Activated CD4-positive, alpha-beta memory T cell treated with anti-CD3 and anti-CD28 coated beads for 36 hours (primary cell): ENCODE data around the gene MRPL1. TPM values are rescaled to one million over a fixed set of nuclear protein-coding genes. Genes with fewer than 3 reads are reported as not detected.

Experiments used
- CTCF ChIA-PET: fragments of 350-600 bp; sonication (Branson Sonifier 250); formaldehyde crosslinking; loops from one replicate; lab custom pipeline; 2021; ENCODE audit warnings: antibody characterized with exemption, inconsistent platforms; lab: Charles Lee
- POLR2A ChIA-PET: fragments of 350-600 bp; sonication (Branson Sonifier 250); formaldehyde crosslinking; loops from one replicate; lab custom pipeline; 2021; ENCODE audit warnings: antibody characterized with exemption; lab: Charles Lee
- DNase-seq: peaks from one replicate; pipeline ENCODE4 v3.0.0-alpha.2; 2020
- H3K27ac Mint-ChIP-seq: one replicate; pipeline ENCODE4 v1.8.0; 2021; ENCODE audit warnings: mixed read lengths
- H3K27me3 Mint-ChIP-seq: one replicate; pipeline ENCODE4 v1.8.0; 2021; ENCODE audit warnings: mixed read lengths
- H3K36me3 Mint-ChIP-seq: one replicate; pipeline ENCODE4 v1.8.0; 2021; ENCODE audit warnings: mixed read lengths
- H3K4me1 Mint-ChIP-seq: one replicate; pipeline ENCODE4 v1.8.0; 2021; ENCODE audit warnings: low read depth, mixed read lengths
- H3K4me3 Mint-ChIP-seq: one replicate; pipeline ENCODE4 v1.8.0; 2021; ENCODE audit warnings: mild to moderate bottlenecking, mixed read lengths
- H3K9me3 Mint-ChIP-seq: one replicate; pipeline ENCODE4 v1.8.0; 2021; ENCODE audit warnings: mixed read lengths
- intact Hi-C: fragments of 100-400 bp; cut with micrococcal nuclease; formaldehyde crosslinking; loops from one replicate; pipeline ENCODE4 v1.15.1; 2023
- total RNA-seq, 2 experiments: library from RNA; stranded (reverse); gene quantifications; one replicate each; pipeline ENCODE4 v1.2.3, GENCODE V29; 2021

Gene MRPL1
- total RNA-seq = 10 to 100 TPM; 46.2 to 51.1 TPM

GRCh38 chr4:77862478-77863216 lies at the start of gene MRPL1:
TSS of gene MRPL1 (plus strand) at chr4:77862830. CDS start at chr4:77862849, 19 bp downstream.
- intact Hi-C loops = loop anchor here (1.0 to 5.0 kb wide), 10 partner anchors 8 to 913 kb away; partner anchors contain the start of gene CCNG2
- peak within 1 kb of the TSS; percentile 99 for H3K27ac Mint-ChIP-seq

GRCh38 chr4:77815636-77816035 lies 47.0 kb upstream of the MRPL1 start:
- Mint-ChIP-seq H3K9me3 (no peaks in the 10 kb centered on the region), H3K27ac (peak overlapping the region; percentile 28), H3K4me3 (no peak overlapping the region), H3K4me1 (peaks cover 61% of the 10 kb centered on the region), H3K27me3 (peaks cover 2% of the 10 kb centered on the region), H3K36me3 (peaks cover 23% of the 10 kb centered on the region)
- DNase-seq = no peak
- POLR2A ChIA-PET = no interaction called here
- intact Hi-C loops = no loop called here
- CTCF ChIA-PET = no interaction called here

More at GRCh38 chr4:77862478-77863216, at the start of gene MRPL1:
- CTCF ChIA-PET = interaction anchor here (0.8 to 3.4 kb wide), 7 partner anchors 10 to 261 kb away, joined by 3 to 54 read pairs (median 6); partner anchors contain the start of gene CNOT6L
- H3K27me3 Mint-ChIP-seq = peaks cover 4% of the 10 kb centered on the region
- H3K4me3 Mint-ChIP-seq = peak within 1 kb of the TSS; percentile 86
- DNase-seq = peak; percentile 92
- H3K9me3 Mint-ChIP-seq = peaks cover 2% of the 10 kb centered on the region
- peaks cover 26% of the 10 kb centered on the region for H3K36me3 Mint-ChIP-seq
- peaks cover 58% of the 10 kb centered on the region for H3K4me1 Mint-ChIP-seq
- POLR2A ChIA-PET = interaction anchor here (0.9 to 6.5 kb wide), 14 partner anchors 9 to 276 kb away, joined by 3 to 229 read pairs (median 4); partner anchors contain the start of gene CNOT6L

DNA sequence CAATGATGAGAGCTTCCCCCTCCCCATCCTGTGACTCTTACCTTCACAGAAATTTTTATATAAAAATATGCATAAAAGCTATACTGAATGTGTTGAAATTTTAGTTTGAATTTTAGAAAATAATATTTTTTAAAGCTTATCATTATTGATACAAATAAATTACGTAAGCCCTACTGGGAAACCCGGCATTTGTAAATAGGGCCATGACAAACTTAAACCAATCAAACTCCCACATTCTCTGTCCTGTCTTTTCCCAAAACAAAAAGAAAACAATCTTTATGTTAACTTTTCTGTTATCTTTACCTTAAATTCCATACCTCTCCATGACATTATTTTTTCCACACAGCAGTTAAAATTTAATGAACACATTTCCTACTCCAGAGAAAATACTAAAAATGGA lies 46.1 kb upstream of the MRPL1 start:
- intact Hi-C loops = no loop called here

GRCh38 chr4:77817304-77818072 lies 45.1 kb upstream of the MRPL1 start:
- peaks cover 16% of the 10 kb centered on the region for H3K36me3 Mint-ChIP-seq
- H3K9me3 Mint-ChIP-seq = no peaks in the 10 kb centered on the region
- H3K27ac Mint-ChIP-seq = peak overlapping the region; percentile 96
- CTCF ChIA-PET = interaction anchor here (0.6 to 5.7 kb wide), 14 partner anchors 9 to 352 kb away, joined by 3 to 54 read pairs (median 4); partner anchors contain the start of gene MRPL1
- peaks cover 2% of the 10 kb centered on the region for H3K27me3 Mint-ChIP-seq
- peaks cover 57% of the 10 kb centered on the region for H3K4me1 Mint-ChIP-seq
- peak overlapping the region; percentile 92 for H3K4me3 Mint-ChIP-seq
- POLR2A ChIA-PET = interaction anchor here (0.7 to 6.0 kb wide), 9 partner anchors 9 to 742 kb away, joined by 3 to 229 read pairs (median 12); partner anchors contain the start of genes CCNI and MRPL1
- no peak for DNase-seq
- intact Hi-C loops = loop anchor here (1.0 to 2.0 kb wide), 3 partner anchors 7 to 83 kb away; no protein-coding TSS in a partner anchor

More for the DNA sequence above, 46.1 kb upstream of the MRPL1 start:
- no peaks in the 10 kb centered on the region for H3K9me3 Mint-ChIP-seq
- no peak for DNase-seq
- POLR2A ChIA-PET = interaction anchor here (0.6 to 6.0 kb wide), 4 partner anchors 12 to 44 kb away, joined by 3 to 229 read pairs (median 13); partner anchors contain the start of gene MRPL1
- CTCF ChIA-PET = interaction anchor here (1.0 to 5.7 kb wide), 3 partner anchors 34 to 81 kb away, joined by 3 to 54 read pairs (median 5); partner anchors contain the start of gene MRPL1
- peak overlapping the region; percentile 96 for H3K27ac Mint-ChIP-seq
- peaks cover 58% of the 10 kb centered on the region for H3K4me1 Mint-ChIP-seq
- peaks cover 18% of the 10 kb centered on the region for H3K36me3 Mint-ChIP-seq
- no peak overlapping the region for H3K4me3 Mint-ChIP-seq
- H3K27me3 Mint-ChIP-seq = peaks cover 2% of the 10 kb centered on the region

GRCh38 chr4:77818073-77818601 lies 44.5 kb upstream of the MRPL1 start:
- Mint-ChIP-seq H3K36me3 (peaks cover 15% of the 10 kb centered on the region), H3K27me3 (peaks cover 2% of the 10 kb centered on the region), H3K4me1 (peaks cover 55% of the 10 kb centered on the region), H3K9me3 (no peaks in the 10 kb centered on the region), H3K4me3 (peak overlapping the region; percentile 92), H3K27ac (peak overlapping the region; percentile 96)
- peak; percentile 70 for DNase-seq
- CTCF ChIA-PET = interaction anchor here (0.6 to 5.7 kb wide), 13 partner anchors 8 to 353 kb away, joined by 3 to 54 read pairs (median 4); partner anchors contain the start of gene MRPL1
- intact Hi-C loops = loop anchor here (1.0 to 2.0 kb wide), 3 partner anchors 8 to 83 kb away; no protein-coding TSS in a partner anchor
- POLR2A ChIA-PET = interaction anchor here (0.8 to 6.0 kb wide), 8 partner anchors 10 to 743 kb away, joined by 3 to 229 read pairs (median 12); partner anchors contain the start of genes CCNI and MRPL1

DNA sequence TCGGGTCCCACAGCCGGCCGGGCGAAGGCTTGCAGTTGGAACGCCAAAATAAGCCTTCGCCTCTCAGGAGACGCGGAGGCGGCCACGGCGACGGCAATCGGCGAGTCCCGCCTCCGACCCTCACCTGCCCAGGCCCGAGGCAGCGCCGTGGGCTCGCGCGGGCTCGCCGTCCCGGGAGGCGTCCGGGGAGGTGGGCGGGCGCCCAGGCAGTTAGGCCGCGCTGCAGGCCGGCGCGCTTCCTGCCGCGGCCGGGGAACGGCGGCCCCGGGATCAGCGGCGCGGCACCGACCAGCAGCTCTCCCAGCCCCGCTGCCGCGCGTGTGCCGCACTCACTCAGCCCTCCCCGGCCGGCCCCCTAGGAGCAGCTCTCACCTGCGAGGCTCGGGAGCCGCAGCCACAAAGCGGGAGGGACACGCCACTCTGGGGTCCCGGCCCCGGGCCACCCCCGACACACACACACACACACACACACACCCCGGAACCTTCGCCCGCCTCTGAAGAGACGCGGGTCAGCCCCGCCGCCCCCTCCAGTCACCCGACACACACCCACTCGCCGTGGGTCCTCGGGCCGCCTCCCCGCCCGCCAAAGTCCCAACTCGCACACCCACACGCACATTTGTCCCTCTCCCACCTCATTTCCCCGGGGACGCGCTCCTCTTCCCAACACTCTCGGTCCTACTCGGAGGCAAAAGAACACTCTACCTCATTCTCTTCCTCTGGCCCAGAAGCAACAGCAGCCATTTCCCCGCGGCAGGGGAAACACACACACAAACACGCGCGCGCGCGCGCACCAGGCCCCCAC lies 43.8 kb upstream of the MRPL1 start, which contains the start of gene CNOT6L:
TSS of gene CNOT6L (minus strand) at position 767 of the 802 bp plus-strand sequence. CDS start at position 707, 60 bp downstream.
- peak within 1 kb of the TSS; percentile 100 for H3K4me3 Mint-ChIP-seq
- H3K4me1 Mint-ChIP-seq = peaks cover 54% of the 10 kb centered on the region
- POLR2A ChIA-PET = interaction anchor here (0.8 to 6.0 kb wide), 7 partner anchors 11 to 743 kb away, joined by 3 to 229 read pairs (median 12); partner anchors contain the start of genes CCNI and MRPL1
- H3K9me3 Mint-ChIP-seq = no peaks in the 10 kb centered on the region
- H3K27me3 Mint-ChIP-seq = peaks cover 2% of the 10 kb centered on the region
- intact Hi-C loops = loop anchor here (1.0 to 2.0 kb wide), 3 partner anchors 9 to 84 kb away; no protein-coding TSS in a partner anchor
- peaks cover 15% of the 10 kb centered on the region for H3K36me3 Mint-ChIP-seq
- H3K27ac Mint-ChIP-seq = peak within 1 kb of the TSS; percentile 100
- peak; percentile 82 for DNase-seq
- CTCF ChIA-PET = interaction anchor here (1.2 to 5.7 kb wide), 8 partner anchors 8 to 200 kb away, joined by 4 to 54 read pairs (median 5); partner anchors contain the start of gene MRPL1

DNA sequence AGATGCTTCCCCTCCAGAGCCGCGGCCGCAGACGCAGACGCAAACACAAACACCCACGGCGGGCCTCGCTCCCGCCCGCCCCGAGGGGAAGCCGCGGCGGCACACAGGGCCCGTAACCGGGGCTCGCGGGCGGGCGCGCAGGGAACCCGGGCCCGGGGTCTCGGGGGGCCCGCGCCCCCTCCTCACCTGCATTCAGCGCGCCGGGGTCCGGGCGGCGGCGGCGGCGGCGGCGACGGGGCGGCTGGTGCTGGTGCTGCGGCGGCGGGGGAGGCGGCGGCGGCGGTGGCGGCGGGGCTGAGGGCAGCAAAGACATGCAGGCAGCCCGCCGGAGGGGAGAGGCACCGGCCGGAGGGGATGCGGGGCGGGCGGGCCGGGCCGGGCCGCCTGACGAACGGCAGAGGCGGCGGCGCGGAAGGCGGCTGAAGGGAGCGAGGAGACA lies 43.2 kb upstream of the MRPL1 start:
- intact Hi-C loops = loop anchor here (2.0 kb wide), 1 partner anchor 85 kb away; no protein-coding TSS in a partner anchor
- peaks cover 15% of the 10 kb centered on the region for H3K36me3 Mint-ChIP-seq

GRCh38 chr4:77819843-77820648 lies 42.6 kb upstream of the MRPL1 start:
- Mint-ChIP-seq H3K9me3 (no peaks in the 10 kb centered on the region), H3K36me3 (peaks cover 15% of the 10 kb centered on the region), H3K27ac (peak overlapping the region; percentile 94), H3K4me1 (peaks cover 47% of the 10 kb centered on the region), H3K4me3 (peak overlapping the region; percentile 97), H3K27me3 (peaks cover 2% of the 10 kb centered on the region)
- ChIA-PET CTCF (interaction anchor here (0.6 to 5.7 kb wide), 2 partner anchors 39 to 42 kb away, joined by 3 to 54 read pairs; partner anchors contain the start of gene MRPL1), POLR2A (interaction anchor here (0.6 to 6.0 kb wide), 13 partner anchors 12 to 956 kb away, joined by 3 to 229 read pairs (median 4); partner anchors contain the start of genes BMP2K and MRPL1)
- DNase-seq = peak; percentile 97
- intact Hi-C loops = loop anchor here (1.0 to 10.0 kb wide), 6 partner anchors 42 to 745 kb away; partner anchors contain the start of genes CCNI and MRPL1

More for the DNA sequence above, 43.2 kb upstream of the MRPL1 start:
- DNase-seq = no peak
- peaks cover 48% of the 10 kb centered on the region for H3K4me1 Mint-ChIP-seq
- peak overlapping the region; percentile 100 for H3K27ac Mint-ChIP-seq
- ChIA-PET POLR2A (interaction anchor here (0.6 to 6.0 kb wide), 12 partner anchors 11 to 957 kb away, joined by 3 to 229 read pairs (median 6); partner anchors contain the start of genes BMP2K and MRPL1), CTCF (interaction anchor here (5.7 kb wide), 1 partner anchor 42 kb away, joined by 54 read pairs; the partner anchor contains the start of gene MRPL1)
- H3K9me3 Mint-ChIP-seq = no peaks in the 10 kb centered on the region
- peaks cover 2% of the 10 kb centered on the region for H3K27me3 Mint-ChIP-seq
- H3K4me3 Mint-ChIP-seq = peak overlapping the region; percentile 100
